K562 (cell line): Measurements from ENCODE around the gene GEMIN5. TPM values are rescaled to one million over a fixed set of nuclear protein-coding genes. Genes with fewer than 3 reads are reported as not detected.

ENCODE experiments used
- BCOR ChIP-seq: fragments of 450-650 bp; IDR thresholded peaks from 2 replicates; pipeline ENCODE4 v1.6.1; 2016
- CCNT2 ChIP-seq: IDR thresholded peaks from 2 replicates; pipeline ENCODE4 v1.6.1; 2011; ENCODE audit warnings: borderline replicate concordance, low read depth, mild to moderate bottlenecking, moderate library complexity, mixed read lengths, low read length; ENCODE audit not compliant: insufficient read length; ENCODE audit errors: extremely low read depth
- DMBX1 ChIP-seq: fragments of 250-450 bp; sonication (Bioruptor Pico); IDR thresholded peaks from 2 replicates; pipeline ENCODE4 v1.8.0; 2022; ENCODE audit warnings: inconsistent platforms, mild to moderate bottlenecking, moderate library complexity, borderline replicate concordance
- ELF2 ChIP-seq: fragments of 250-450 bp; sonication (Bioruptor Pico); IDR thresholded peaks from 2 replicates; pipeline ENCODE4 v1.5.0; 2021; ENCODE audit warnings: mild to moderate bottlenecking
- HEY1 ChIP-seq: fragments of 250-450 bp; sonication (Bioruptor Pico); IDR thresholded peaks from 2 replicates; pipeline ENCODE4 v1.5.0; 2020; ENCODE audit warnings: mild to moderate bottlenecking, moderate library complexity, borderline replicate concordance
- HIVEP1 ChIP-seq: fragments of 250-450 bp; sonication (Bioruptor Pico); IDR thresholded peaks from 2 replicates; pipeline ENCODE4 v1.4.0; 2020; ENCODE audit warnings: mild to moderate bottlenecking
- MEF2D ChIP-seq: conservative IDR thresholded peaks from 2 replicates; pipeline ENCODE4 v1.6.1; 2016; ENCODE audit warnings: low read depth, missing genetic modification characterization, missing compliant biosample characterization
- MLLT1 ChIP-seq, 2 experiments: fragments of 450-650 bp; IDR thresholded peaks; 2 replicates each; pipeline ENCODE4 v1.6.1; 2016
- NCOA2 ChIP-seq, 2 experiments: fragments of 450-650 bp; IDR thresholded peaks; 2 replicates each; pipeline ENCODE4 v1.6.1; 2018; ENCODE audit warnings: mild to moderate bottlenecking in 2 of 2, moderate library complexity in 1 of 2; ENCODE audit not compliant: partially characterized antibody in 2 of 2
- POLR3A ChIP-seq: IDR thresholded peaks from 2 replicates; pipeline ENCODE4 v1.6.1; 2011; ENCODE audit warnings: borderline replicate concordance, mild to moderate bottlenecking, moderate library complexity; ENCODE audit not compliant: insufficient read length, insufficient read depth; ENCODE audit errors: extremely low read depth
- RBM15 ChIP-seq: fragments of 200-400 bp; formaldehyde crosslinking; IDR thresholded peaks from 2 replicates; pipeline ENCODE4 v1.6.1; 2018; ENCODE audit warnings: mild to moderate bottlenecking, low read length, moderate library complexity; ENCODE audit not compliant: insufficient read depth
- SPI1 ChIP-seq: IDR thresholded peaks from 2 replicates; pipeline ENCODE4 v1.6.1; 2011; ENCODE audit warnings: low read depth, low read length, control low read depth, borderline replicate concordance
- TAF1 ChIP-seq: IDR thresholded peaks from 2 replicates; pipeline ENCODE4 v1.6.1; 2011; ENCODE audit warnings: mild to moderate bottlenecking, low read length, moderate library complexity; ENCODE audit not compliant: insufficient read depth, control insufficient read depth, severe bottlenecking; ENCODE audit errors: extremely low read depth
- TEAD4 ChIP-seq, 2 experiments: sonication (generic) in 1 of 2; formaldehyde crosslinking in 1 of 2; IDR thresholded peaks; 2 replicates each; pipeline versions ENCODE4 v1.6.1 to v1.8.0; 2012 to 2022; ENCODE audit warnings: borderline replicate concordance in 1 of 2, inconsistent platforms in 1 of 2, low read length in 1 of 2, mild to moderate bottlenecking in 1 of 2, missing genetic modification reagents in 1 of 2
- THRB ChIP-seq: fragments of 450-650 bp; formaldehyde crosslinking; conservative IDR thresholded peaks from 2 replicates; pipeline ENCODE4 v1.4.0; 2022; ENCODE audit warnings: mild to moderate bottlenecking, missing genetic modification characterization
- ZKSCAN8 ChIP-seq: fragments of 200-800 bp; sonication (Bioruptor generic); IDR thresholded peaks from 2 replicates; pipeline ENCODE4 v1.6.1; 2016; ENCODE audit warnings: missing genetic modification characterization, missing compliant biosample characterization
- ZMIZ1 ChIP-seq, 2 experiments: fragments of 150-350 bp in 1 of 2; IDR thresholded peaks; 2 replicates each; pipeline ENCODE4 v1.6.1; 2012 to 2016; ENCODE audit warnings: low read depth in 2 of 2, low read length in 2 of 2, mild to moderate bottlenecking in 1 of 2, moderate library complexity in 1 of 2
- ZNF134 ChIP-seq: fragments of 250-450 bp; sonication (Bioruptor Pico); conservative IDR thresholded peaks from 2 replicates; pipeline ENCODE4 v1.4.0; 2020
- ZNF644 ChIP-seq: fragments of 200-800 bp; sonication (Bioruptor generic); IDR thresholded peaks from 2 replicates; pipeline ENCODE4 v1.6.1; 2016; ENCODE audit warnings: low read depth, missing genetic modification characterization, missing compliant biosample characterization
- ZSCAN29 ChIP-seq: fragments of 450-650 bp; IDR thresholded peaks from 2 replicates; pipeline ENCODE4 v1.6.1; 2017
- polyA plus RNA-seq, 8 experiments: library from polyadenylated mRNA; depleted of rRNA in 4 of 8; stranded (reverse) in 5 of 8; unstranded in 3 of 8; fragments of >200 nt; fragmentation: Nextera tagmentation in 2 of 8; fragmentation: Illumina TruSeq in 1 of 8; extraction: Ambion mirVana in 2 of 8; extraction: Trizol in 1 of 8; gene quantifications; 2 replicates each; pipeline versions ENCODE4 v1.2.1 to v1.2.3, GENCODE V29; 2011 to 2014; ENCODE audit warnings: inconsistent platforms in 1 of 8, missing spikeins in 1 of 8
- total RNA-seq, 7 experiments: library from RNA; depleted of rRNA in 6 of 7; stranded (reverse); fragments of >200 nt in 6 of 7; fragmentation: Illumina TruSeq in 2 of 7; extraction: Trizol in 2 of 7; gene quantifications; 2 replicates each; pipeline versions ENCODE4 v1.2.1 to v1.2.3, GENCODE V29; 2011 to 2021; ENCODE audit warnings: low replicate concordance in 1 of 7

GEMIN5 gene
- total and polyA plus RNA-seq, 9 of the 15 experiments (the other 6 are each of a cell fraction or from before 2014, with no cell fraction given), result 10.3 to 48.2 (median 34.7) TPM

- peak; percentile 95 for TF ChIP-seq TEAD4 (IDR thresholded peaks at IDR 0.05; ENCODE audit: low read length)
- TF ChIP-seq TEAD4 (CRISPR knock-in tag; IDR thresholded peaks at IDR 0.05; ENCODE audit: borderline replicate concordance), result no peak
- TF ChIP-seq MLLT1 (IDR thresholded peaks at IDR 0.05), result peak in 1 of 2 experiments; percentile 18; a peak in 1 of 4 replicates
- TF ChIP-seq TAF1, result no peak
- no peak for TF ChIP-seq ZNF134 (CRISPR knock-in tag)
- TF ChIP-seq RBM15, result no peak
- 0 out of 2 replicates have a peak, but pooled peaks have one; percentile 64 for TF ChIP-seq ZNF644 (tag)
- TF ChIP-seq THRB (CRISPR knock-in tag), result 0 out of 2 replicates have a peak, but pooled peaks have one; percentile 20
- no peak for TF ChIP-seq ELF2 (CRISPR knock-in tag)
- no peak for TF ChIP-seq POLR3A
- TF ChIP-seq BCOR, result peak; percentile 48; the same call in 1 of the 2 replicates
- no peak for TF ChIP-seq NCOA2 (IDR thresholded peaks at IDR 0.05; ENCODE audit: partially characterized antibody in 2 of 2)
- no peak for TF ChIP-seq MEF2D (tag)
- TF ChIP-seq CCNT2, result peak; percentile 57
- TF ChIP-seq HIVEP1 (CRISPR knock-in tag), result no peak
- TF ChIP-seq ZSCAN29, result no peak
- 0 out of 2 replicates have a peak, but pooled peaks have one; percentile 26 for TF ChIP-seq HEY1 (CRISPR knock-in tag)
- peak in 1 of 2 experiments; percentile 78; a peak in 2 of 4 replicates for TF ChIP-seq ZMIZ1 (IDR thresholded peaks at IDR 0.05; ENCODE audit: low read depth in 2 of 2, low read length in 2 of 2)
- TF ChIP-seq SPI1, result 0 out of 2 replicates have a peak, but pooled peaks have one; percentile 11
- TF ChIP-seq DMBX1, result peak; percentile 68; the same call in 1 of the 2 replicates
- TF ChIP-seq ZKSCAN8 (CRISPR knock-in tag), result no peak
Observed at GRCh38 chr5:154840435-154841272, 97.4 kb downstream of the GEMIN5 start (continued).
